NCI-H1105 treated with DMSO at 0.1 percent for 48 hours (cell line): ENCODE measurements around the gene SLC6A3.
"Not testable (repeated sequence)": the region's sequence is repeated elsewhere in the genome, so short reads cannot be mapped to it uniquely, and the experiment has no call there.

Experiments used
- DNase-seq: peaks from one replicate; lab custom pipeline; 2025; lab: John Stamatoyannopoulos, UW

The SLC6A3 gene

DNA sequence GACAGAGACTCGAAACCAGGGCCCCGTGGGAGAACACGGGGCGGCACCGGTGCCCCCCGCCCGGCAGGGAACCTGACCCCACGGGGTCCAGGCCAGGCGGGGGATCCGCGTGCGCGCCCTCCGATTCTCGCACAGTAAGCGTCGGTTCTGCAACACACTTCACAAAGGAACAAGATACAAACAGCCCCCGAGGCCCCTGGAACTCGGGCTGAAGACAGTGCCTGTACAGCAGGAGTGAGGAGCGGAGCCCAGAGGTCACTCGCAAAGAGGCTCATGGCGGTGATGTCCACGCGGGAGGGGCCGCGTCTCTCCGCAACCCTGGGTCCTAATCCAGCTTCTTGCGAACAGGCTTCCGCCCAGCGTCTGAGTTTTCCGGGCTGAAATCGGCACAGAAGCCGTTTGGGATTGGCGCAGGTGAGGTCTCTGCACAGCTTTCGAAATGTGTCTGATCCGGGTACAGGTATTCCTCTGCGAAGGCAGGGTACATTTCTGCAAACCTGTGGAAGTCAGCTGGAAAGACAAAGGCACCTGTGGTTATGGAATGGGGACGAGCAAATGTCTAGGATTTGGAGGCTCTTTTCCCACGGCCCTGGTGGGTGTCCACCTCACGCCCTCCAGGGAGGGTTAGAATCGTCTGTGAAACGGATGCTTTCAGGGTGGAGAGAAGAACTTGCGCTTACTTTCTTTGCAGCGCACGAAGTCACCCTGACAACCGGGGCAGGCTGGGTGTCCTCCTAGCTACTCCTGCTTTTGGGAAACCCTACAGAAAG lies 18.3 kb upstream of the SLC6A3 start:
- DNase-seq, result no peak

DNA sequence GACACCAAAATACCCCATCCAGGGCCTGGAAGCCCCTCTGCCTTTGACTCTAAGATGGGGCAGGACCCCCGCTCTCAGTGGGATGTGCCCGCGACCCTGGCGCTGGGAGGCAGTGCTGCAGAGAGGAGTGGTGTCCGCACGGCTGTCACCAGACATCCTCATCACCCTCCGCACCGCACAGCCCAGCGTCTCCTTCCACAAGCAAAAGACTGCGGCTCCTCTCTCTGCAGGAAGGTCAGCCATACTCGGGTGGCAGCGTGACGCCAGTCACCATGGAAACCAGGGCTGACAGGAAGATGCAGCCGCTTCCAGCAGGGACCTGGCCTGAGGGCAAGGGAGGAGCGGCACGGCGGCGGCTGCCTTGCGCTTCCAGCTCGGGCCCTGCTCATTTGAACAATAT lies 17.1 kb upstream of the SLC6A3 start:
- DNase-seq, result no peak

DNA sequence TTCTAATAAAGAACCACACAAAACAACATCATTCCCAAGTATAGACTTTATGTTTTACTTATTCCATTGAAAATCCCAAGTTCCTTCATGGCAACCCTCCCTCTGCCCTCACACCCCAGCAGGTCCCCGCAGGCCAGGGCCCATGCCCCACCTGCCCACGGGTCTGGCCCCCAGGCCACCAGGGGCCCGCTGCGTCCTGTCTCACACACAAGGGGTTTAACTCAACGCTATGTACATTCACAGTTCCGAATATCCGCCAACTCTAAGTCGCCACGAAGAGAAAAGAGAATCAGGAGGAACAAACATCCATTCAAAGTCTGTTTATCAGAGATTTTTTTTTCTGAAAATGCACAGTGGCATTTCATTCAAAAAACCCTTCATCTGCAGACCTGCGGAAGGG lies 16.2 kb upstream of the SLC6A3 start:
- no peak for DNase-seq

DNA sequence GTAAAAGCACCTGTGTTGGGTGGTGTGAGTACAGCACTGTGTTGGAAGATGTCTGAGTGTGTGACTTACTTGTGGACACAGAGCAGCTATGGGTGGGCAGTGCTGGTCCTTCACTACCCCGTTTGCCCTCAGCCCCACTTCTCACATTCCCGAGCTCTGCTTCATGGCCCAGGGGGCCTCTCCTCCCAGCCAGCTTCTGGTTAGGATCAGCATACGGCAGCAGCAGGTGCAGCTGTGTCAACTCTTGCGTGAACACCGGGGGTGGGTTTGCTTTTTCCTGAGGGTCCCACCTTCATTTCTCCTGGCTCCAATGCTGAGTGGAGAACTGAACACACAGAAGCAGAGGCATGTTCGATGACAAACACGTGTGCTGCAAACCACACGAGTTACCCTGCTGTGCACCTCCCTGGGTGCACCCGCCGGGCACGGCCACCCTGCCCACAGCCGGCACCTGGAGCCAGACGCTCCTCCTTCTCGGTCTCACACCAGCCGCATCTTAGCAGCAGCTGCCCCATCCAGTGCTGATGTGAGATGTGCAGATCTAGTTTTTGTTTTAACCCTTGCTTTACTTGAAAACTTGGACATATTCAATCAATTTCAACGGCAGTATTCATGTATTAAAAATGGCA lies 14.9 kb upstream of the SLC6A3 start:
- DNase-seq, result no peak

DNA sequence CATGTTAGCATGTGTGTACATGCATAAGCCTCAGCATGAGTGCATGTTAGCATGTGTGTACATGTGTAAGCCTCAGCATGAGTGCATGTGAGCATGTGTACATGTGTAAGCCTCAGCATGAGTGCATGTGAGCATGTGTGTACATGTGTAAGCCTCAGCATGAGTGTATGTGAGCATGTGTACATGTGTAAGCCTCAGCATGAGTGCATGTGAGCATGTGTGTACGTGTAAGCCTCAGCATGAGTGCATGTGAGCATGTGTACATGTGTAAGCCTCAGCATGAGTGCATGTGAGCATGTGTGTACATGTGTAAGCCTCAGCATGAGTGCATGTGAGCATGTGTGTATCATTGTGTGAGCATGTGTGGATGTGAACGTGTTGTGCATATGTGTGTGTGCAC lies 14.2 kb upstream of the SLC6A3 start:
- DNase-seq, result not testable (repeated sequence)

DNA sequence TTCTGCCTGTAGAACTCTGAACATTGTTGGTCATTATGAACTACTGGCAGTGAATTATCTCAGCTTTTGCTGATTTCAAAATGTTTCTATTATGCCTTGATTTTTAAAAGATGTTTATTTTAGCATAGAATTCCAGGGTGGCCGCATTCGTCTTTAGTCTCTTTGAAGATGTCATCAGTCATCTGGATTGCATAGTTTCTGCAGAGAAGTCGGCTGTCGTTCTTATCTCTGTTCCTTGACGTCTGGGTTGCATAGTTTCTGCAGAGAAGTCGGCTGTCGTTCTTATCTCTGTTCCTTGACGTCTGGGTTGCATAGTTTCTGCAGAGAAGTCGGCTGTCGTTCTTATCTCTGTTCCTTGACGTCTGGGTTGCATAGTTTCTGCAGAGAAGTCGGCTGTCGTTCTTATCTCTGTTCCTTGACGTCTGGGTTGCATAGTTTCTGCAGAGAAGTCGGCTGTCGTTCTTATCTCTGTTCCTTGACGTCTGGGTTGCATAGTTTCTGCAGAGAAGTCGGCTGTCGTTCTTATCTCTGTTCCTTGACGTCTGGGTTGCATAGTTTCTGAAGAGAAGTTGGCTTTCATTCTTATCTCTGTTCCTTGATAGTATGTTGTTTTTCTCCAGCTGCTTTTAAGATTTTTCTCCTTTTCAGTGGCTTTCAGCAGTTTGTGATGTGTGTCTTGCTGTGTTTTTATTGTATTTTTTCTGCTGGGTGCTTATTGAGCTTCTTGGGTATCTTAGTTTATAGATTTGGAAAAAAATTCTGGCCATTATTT lies 11.1 kb upstream of the SLC6A3 start:
- not testable (repeated sequence) for DNase-seq

DNA sequence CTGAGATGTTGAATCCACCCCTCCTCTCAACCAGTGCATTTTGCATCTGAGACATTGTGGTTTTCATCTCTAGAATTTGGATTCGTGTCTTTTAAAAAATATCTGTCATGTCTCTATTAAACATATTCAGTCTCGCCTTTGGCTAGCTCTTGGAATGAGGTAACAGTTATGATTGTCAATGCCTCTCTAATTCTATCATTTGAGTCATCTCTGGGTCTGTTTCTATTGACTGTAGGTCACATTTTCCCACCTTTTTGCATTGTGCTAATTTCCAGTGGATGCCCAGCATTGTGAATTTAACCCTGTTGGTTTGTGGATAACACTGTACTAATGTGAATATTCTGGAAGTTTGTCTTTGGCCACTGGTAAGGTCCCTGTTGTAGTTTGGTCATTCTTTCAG lies 8.4 kb upstream of the SLC6A3 start:
- DNase-seq, result no peak

DNA sequence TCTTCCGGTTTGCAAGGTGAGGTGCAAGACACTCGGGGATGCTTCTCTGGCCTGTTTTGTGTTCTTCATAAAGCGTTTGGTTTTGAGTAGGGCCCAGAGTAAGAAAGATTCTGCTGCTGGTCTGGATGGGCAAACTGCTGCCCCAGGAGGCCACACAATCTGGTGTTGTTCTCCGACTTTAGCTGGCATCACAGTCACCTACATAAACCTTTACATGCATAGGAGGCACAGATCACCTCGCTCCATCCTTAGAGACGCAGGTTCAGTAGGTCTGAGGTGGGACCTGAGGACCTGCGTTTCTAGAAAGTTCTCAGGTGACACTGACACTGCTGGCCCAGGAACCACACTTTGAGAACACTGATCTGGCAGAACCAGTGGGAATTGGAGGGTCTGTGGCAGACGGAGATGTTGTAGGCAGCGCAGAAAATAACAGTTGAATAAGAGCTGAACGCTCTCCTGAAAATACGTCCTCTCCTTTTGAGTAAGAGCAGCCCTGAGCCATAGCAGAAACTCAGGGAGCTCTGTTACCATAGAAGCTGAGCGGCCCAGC lies 3.9 kb upstream of the SLC6A3 start:
- no peak for DNase-seq

DNA sequence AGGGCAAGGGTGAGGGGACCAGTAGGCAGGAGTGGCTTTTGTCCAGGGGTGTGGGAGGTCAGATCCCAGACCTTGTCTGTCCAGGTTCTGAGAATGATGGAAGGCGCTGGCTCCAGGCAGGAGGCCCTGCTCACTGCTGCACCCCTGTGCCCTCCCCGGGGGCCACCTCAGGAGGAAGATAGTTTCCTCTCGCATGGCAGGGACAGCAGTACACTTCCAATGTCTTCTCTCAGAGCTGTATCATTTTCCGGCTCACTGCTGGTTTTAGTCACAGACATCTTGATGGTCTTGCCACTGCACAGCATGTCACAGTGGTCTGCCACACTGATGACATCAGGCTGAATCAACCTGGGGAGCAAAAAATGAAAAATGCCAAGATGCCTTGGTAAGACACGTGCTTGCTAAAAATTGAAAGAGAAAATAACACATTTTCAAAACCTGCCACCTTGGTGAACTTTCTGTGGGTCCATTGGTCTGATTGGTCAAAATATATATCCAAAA lies 3.3 kb upstream of the SLC6A3 start:
- no peak for DNase-seq

DNA sequence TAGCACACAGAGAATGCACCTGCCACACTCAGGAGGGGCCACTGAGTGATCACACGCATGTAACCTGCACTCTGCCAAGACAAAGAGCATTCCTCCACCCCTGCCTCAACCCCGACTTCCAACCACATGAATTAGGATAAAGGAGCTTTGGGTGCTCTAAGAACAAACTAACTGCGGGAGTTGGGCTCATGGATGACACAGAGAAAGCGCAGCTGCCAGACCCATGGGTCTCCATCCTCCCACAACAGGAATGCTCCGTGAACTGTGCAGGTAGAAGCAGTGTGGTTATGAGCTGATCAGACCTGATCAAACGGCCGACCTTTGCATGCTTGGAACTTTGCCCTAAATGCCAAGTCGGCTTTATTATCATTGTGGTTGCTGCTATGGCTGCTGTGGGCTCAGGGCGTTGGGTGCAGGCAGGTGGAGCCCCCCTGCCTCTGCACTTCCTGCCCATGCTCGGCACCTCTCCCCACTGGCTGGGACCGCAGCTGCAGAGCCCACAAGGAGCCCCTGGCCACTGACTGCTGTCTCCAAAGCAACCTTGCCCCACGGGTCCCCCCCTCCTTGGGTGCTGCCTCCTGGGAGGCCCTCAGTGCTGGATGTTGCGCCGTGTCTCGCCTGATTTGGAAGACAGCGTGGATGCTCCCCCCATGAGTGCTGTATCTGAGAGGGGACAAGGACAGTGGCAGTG lies 2.6 kb upstream of the SLC6A3 start:
- no peak for DNase-seq

DNA sequence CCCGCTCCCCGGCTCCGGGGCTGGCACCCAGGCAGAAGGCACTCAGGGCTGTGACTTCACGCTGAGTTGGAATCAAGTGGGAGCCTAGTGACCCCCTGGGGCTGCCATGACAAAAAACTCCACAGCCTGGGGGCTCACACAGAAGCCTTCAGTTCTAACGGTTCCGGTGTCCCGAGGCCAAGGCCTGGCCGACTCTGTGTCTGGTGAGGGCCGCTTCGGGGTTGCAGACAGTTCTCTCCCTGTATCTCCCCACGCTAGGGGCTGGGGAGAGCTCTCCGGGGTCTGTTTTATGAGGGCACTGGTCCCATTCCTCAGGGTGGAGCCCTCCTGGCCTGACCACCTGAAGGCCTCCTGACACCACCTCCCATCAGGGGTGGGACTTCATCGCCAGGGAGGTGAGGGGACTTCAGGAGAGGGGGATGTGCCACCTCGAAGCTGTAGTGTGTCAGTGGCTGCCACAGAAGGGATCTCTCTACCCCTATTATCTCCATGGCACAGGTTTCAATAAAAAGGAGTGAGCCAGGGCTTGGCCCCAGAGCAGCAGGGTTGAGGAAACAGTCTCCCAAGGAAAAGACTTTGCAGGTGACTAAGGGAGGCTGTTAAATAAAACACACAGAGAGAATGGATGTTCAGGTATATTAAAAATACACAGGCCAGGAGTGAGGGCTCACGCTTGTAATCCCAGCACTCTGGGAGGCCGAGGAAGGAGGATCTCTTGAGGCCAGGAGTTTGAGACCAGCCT lies 1.5 kb upstream of the SLC6A3 start:
- DNase-seq, result no peak

DNA sequence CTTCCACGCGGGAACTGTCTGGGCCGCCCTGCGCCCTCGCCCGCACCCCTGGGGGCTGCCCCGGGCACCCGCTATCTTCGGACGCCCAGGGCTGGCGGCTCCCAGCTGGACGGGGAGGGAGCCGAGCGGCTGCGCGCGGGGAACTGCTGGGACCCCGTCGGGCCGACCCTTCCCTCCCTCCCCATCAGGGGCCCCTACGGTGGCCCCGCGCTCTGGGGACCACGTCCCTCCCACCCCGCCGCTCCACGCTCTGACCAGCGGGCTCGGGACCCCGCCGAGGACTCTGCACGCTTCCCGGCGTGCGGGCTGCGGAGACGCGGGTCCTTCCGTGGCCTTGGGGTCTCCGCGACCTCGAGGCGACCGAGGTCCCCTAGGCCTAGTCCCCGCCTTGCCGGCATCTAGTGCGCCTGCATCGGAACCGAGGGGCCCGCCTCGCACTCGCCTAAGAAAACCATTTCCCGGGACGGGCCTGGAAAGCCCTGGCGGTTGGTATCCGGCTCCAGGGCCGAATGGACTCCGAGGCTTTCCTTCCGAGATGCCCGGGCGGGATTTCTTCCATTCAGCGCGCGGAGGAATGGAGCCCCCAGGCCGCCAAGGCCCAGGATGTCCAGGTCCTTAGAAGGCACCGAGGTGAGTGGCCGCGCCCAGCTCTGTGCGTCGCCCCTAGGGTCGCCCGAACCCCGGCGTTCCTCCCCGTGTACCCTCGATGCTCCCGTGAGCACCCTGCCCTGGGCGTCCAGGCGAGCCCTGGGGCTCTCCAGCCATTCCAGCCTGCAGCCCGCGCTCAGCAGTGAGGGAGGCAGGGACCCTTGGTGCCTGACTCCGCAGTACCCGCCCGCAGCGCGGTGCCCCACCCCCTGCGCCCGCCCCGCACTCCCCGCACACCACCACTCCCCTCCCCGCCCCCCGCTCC lies 705 bp upstream of the SLC6A3 start:
- no peak for DNase-seq

DNA sequence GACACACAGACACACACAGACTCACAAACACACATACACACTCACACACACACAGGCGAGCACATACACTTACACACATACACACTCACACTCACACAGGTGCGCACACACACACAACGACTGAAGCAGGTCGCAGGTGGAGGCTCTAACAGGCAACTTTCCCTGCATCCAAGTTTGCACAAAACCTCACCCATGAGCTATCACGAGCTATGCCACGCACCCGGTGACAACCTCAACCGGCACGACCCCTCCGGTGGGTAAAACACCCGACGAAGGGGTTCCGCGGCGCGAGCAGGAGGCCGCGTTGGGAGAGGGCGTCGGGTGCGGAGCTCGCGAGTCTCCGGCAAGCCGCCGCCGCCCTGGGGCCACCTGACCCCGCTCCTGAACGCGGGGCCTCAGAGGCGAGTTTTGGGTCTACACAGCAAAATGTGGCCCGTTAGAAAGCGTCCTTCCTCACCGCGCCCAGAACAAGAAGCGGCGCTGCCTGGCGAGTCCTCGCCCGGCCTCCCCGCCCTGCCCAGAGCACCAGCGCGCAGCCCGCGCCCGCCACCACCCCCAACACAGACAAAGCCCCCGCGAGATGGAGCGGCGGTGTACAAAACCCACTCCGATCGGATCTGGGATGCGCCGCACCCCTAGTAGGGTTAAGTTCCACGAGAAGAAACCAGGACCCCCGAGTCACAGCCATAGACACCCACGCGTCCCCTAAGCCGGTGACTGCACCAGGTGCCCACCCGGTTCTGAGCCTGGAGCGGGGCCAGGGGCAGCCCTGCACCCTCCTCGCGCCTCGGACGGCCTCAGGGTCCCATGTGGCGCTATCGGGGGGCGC lies 665 bp downstream of the SLC6A3 start:
- DNase-seq, result no peak

DNA sequence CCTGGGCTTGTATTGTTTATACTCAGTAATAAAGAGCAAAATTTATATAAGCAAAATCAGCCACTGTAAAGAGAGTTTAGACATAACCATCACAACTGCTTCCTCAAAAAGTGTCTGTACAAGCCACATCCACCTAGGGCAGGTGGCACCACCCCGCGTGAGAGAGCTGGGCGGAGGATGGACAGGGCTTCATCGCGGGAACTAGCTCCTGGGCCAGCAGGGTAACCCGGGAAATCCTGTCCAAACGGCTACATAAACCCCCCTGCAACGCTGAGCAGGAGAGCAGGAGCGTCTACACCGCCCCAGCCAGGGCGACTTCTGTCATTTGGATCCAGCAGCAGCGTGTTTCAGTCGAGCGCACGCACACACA lies 1.3 kb downstream of the SLC6A3 start:
- no peak for DNase-seq

DNA sequence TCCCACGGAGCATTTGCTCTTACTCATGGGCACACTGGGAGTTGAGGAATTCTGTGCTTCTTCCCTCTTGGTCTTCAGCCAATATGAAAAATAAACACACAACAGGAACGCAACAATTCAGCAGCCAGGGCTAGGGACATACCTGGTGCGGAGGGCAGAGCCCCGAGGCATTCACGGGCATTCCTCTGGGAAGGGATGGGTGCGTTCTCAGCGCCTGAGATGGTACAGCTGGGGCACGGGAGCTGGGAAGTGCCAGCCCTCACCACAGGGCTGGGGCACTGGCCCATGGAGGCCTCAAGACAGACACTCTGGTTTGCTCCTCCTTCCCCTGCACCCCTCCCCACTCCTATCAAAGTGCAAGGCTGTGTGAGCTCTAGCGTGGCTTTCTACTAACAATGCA lies 2.1 kb downstream of the SLC6A3 start:
- no peak for DNase-seq

DNA sequence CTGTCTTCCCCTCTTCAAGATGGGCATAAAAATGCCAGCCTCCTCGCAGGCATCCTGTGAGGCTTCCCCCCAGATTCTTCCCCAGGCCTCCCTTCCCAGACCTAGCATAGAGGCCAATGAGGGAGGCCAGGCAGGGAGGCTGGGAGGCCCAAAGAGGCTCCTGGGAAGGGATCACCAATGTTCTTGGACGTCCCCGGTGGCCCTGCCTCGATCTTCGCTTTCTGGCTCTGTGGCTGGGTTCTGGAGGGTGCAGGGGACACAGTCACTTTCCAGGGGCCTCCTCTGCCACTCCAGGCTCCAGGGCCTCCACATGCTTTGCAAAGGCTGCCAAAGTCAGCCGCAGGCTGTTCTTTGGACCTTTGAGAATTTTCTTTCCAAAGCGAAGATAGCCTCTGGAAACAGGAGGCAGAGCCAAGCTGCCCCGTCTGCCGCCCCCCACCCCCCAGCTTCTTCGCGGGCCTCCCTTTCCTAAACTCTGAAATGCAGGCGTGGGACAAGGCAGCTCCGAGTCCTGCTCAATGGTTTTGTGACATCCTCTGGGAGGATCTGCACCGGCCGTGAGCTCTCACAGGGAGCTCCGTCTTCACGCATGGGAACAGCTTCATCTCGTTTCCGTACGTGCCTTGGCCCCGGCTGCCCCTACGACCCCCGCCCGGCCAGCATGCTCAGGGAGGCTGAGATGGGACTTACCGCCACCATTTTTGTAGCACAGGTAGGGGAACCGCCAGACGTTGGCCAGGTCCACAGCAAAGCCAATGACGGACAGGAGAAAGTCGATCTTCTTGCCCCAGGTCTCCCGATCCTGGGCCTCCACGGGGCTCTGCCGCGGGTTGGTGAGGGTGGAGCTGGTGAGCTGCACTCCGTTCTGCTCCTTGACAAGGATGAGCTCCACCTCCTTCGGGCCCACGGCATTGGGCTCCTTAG lies 2.8 kb downstream of the SLC6A3 start:
- DNase-seq, result no peak

DNA sequence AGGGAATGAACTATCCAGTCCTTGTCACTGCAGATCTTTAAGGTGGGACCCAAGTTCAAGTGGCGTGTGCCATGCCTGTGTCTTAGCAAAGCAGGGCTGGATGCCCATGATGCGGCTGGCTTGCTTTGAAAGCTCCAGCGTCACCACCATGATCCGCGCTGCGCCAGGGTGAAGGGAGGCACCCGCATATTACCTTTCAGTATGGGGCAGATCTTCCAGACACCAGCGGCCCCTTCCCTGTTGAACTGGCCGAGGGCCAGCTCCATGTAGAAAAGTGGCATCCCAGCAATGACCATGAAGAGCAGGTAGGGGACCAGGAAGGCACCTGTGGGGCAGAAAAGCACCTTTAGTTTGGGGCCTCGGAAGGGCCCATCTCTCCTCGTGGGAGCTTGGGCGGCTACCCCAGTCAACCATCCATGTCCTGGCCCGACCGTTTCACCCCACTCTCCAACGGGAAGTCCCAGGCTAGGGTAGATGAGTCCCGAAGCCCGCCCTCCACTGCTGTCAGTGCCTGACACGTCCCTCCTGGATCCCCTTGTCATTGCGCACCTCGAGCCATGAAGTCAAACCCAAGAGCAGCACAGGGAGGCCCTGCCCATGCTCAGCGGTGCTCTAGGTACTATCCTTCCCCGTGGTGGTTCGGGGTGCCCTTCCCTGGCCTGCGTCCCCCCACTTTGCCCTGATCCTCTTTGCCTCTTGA lies 3.9 kb downstream of the SLC6A3 start:
- no peak for DNase-seq

DNA sequence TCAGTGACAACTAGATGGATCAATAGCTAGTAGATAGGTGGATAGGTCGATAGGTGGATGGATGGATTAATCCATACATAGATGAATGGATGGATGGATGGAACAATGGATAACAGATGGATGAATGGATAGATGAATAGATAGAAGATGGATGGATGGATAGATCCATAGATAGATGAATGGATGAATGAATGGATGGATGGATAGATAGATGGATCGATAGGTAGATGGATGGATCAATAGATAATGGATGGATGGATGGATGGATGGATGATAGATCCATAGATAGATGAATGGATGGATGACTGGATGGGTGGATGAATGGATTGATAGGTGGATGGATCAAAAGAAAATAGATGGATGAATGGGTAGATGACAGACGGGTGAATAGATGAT lies 5.1 kb downstream of the SLC6A3 start:
- DNase-seq, result no peak
